Skeletal muscle tissue (tissue), 4 donors: Measurements from ENCODE around the gene NEUROG1. TPM values are rescaled to one million over a fixed set of nuclear protein-coding genes. Genes with fewer than 3 reads are reported as not detected.

Experiments
- H3K27ac ChIP-seq: one replicate; pipeline ENCODE4 v1.7.0; 2013; ENCODE audit warnings: mild to moderate bottlenecking, low read depth, low read length, inconsistent platforms
- H3K27me3 ChIP-seq, 3 donors: one replicate each; pipeline ENCODE4 v1.7.0; 2013; ENCODE audit warnings: low read length in 3 of 3; ENCODE audit not compliant: control insufficient read depth in 3 of 3, insufficient read depth in 3 of 3
- H3K36me3 ChIP-seq, 3 donors: one replicate each; pipeline ENCODE4 v1.7.0; 2013; ENCODE audit warnings: low read length in 3 of 3; ENCODE audit not compliant: control insufficient read depth in 3 of 3, insufficient read depth in 3 of 3
- H3K4me1 ChIP-seq, 3 donors: one replicate each; pipeline ENCODE4 v1.7.0; 2013; ENCODE audit warnings: low read length in 3 of 3, mild to moderate bottlenecking in 3 of 3; ENCODE audit not compliant: control insufficient read depth in 3 of 3, insufficient read depth in 3 of 3
- H3K4me3 ChIP-seq, 3 donors: one replicate each; pipeline ENCODE4 v1.7.0; 2013; ENCODE audit warnings: low read length in 3 of 3
- H3K9ac ChIP-seq, 3 donors: one replicate each; pipeline ENCODE4 v1.7.0; 2013; ENCODE audit warnings: low read length in 3 of 3, mild to moderate bottlenecking in 3 of 3, moderate library complexity in 2 of 3, low read depth in 1 of 3
- H3K9me3 ChIP-seq, 3 donors: one replicate each; pipeline ENCODE4 v1.7.0; 2013; ENCODE audit warnings: low read length in 3 of 3; ENCODE audit not compliant: control insufficient read depth in 3 of 3
- total RNA-seq: library from RNA; depleted of rRNA; stranded (reverse); fragments of >200 nt; gene quantifications from one replicate; pipeline ENCODE4 v1.2.3, GENCODE V29; 2014
- donor health status: Osteomylitis.

The NEUROG1 gene
- total RNA-seq, 1 donor from 2014 or later: not detected

DNA sequence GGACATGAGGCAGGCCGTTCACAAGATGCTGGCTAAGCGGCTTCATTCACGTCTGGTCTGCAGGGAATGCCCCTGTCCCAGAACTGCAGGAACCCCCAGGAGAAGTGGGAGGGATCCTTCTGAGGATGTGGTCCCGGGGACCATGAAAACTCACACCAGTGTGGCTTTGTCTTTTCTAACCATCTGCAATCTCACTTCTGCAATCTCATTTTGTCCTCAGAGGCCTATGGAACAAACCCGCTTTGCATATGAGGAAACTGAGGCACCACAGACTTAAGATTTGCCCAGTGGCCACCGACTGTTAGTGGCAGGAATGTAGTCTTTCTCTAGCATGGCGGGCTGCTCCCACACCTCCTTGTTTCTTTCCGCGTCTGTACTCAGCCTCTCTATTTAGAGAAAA lies 36.1 kb upstream of the NEUROG1 start:
- H3K27me3 ChIP-seq: peaks cover 0 to 7% (median 4%) of the 10 kb centered on the region in 3 donors

DNA sequence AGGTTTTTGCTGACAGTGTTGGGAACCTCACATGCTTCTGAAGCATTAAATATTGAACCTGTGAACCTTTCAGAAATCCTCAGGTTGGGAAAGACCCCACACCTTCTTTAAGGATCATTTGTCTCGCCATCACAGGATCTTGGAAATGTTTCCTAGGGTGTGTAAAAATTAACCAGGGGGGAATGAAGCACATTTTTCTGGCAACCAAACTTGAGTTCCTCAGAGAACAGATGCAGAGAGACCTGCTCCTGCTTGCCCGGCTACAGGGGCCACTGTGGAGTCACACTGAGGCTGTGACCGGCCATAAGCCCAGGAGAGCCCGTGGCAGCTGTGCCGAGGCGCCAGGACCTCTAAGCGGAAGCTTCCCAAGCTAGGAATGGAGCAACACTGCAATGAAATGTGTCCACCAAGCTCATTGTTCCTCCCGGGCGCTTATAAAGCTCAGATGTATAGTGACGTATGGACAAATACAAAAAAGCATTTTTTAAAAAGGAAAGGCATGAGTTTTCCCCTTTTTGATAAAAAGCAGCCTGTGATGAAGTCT lies 35.4 kb upstream of the NEUROG1 start:
- Histone ChIP-seq H3K4me3 (no peak overlapping the region), H3K4me1 (peaks cover 0 to 6% (median 2%) of the 10 kb centered on the region in 3 donors), H3K27me3 (peaks cover 0 to 7% (median 4%) of the 10 kb centered on the region in 3 donors), H3K27ac (no peak overlapping the region), H3K9me3 (no peaks in the 10 kb centered on the region), H3K36me3 (peaks cover 0 to 3% (median 2%) of the 10 kb centered on the region in 3 donors), H3K9ac (no peak overlapping the region)

More for the DNA sequence above, 36.1 kb upstream of the NEUROG1 start:
- H3K9ac ChIP-seq: no peak overlapping the region
- peaks cover 0 to 3% (median 2%) of the 10 kb centered on the region in 3 donors for H3K36me3 ChIP-seq
- no peak overlapping the region for H3K4me3 ChIP-seq
- H3K4me1 ChIP-seq: peaks cover 0 to 7% (median 0%) of the 10 kb centered on the region in 3 donors
- H3K9me3 ChIP-seq: no peaks in the 10 kb centered on the region
- no peak overlapping the region for H3K27ac ChIP-seq

DNA sequence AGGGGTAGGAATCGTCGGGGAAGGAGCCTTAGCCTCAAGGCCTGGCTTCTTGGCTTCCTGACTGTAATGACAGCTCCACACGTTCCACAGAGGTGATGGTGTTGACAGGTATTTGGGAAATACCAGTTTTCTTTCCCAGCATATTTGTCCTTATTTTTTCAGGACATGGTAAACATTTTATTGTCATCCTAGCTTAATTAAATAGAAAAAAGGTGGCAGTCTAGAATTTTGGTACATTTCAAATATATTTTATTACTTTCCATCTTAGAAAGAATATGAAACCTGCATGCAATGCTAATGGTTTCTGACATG lies 34.6 kb upstream of the NEUROG1 start:
- H3K36me3 ChIP-seq: peaks cover 0 to 3% (median 2%) of the 10 kb centered on the region in 3 donors
- H3K4me3 ChIP-seq: no peak overlapping the region
- H3K9me3 ChIP-seq: no peaks in the 10 kb centered on the region
- no peak overlapping the region for H3K9ac ChIP-seq
- peaks cover 0 to 7% (median under 1%) of the 10 kb centered on the region in 3 donors for H3K27me3 ChIP-seq
- no peak overlapping the region for H3K27ac ChIP-seq
- peaks cover 0 to 4% (median 2%) of the 10 kb centered on the region in 3 donors for H3K4me1 ChIP-seq

DNA sequence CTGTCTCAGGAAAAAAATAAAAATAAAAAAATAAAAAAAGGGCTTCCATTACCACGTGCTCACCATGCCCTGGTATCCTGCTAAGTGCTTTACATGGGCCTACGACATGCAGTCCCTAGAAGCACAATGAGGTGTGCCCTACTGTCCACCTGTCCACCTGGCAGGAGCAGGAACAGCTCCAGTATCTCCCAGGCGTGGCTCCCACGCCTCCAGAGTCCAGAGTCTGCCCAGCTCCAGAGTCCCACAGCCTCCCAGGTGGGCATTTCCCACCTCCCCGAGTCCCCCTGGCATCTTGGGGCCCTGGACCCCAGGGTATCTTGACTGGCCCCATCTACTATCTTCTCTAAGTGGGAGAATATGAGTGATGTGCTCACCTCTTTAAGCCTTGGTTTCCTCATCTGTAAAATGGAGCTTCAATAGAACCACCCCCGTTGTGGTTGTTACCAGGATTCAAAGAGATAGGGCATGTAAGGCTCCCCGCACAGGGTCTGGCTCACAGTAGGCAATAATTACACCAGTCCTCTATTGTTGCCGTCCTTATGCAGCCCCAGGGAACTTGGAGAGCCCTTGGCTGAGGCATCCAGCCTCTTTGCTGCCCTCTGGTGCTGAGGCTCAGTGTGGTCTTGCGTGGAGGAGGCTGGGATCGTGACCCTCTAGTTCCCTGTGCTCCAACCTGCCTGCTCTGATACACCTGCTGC lies 34.1 kb upstream of the NEUROG1 start:
- peaks cover 0 to 7% (median 0%) of the 10 kb centered on the region in 3 donors for H3K27me3 ChIP-seq
- H3K27ac ChIP-seq: no peak overlapping the region
- H3K4me3 ChIP-seq: no peak overlapping the region
- no peaks in the 10 kb centered on the region for H3K9me3 ChIP-seq
- H3K9ac ChIP-seq: no peak overlapping the region
- peaks cover 0 to 3% (median 2%) of the 10 kb centered on the region in 3 donors for H3K4me1 ChIP-seq
- H3K36me3 ChIP-seq: peaks cover 0 to 3% (median 2%) of the 10 kb centered on the region in 3 donors

DNA sequence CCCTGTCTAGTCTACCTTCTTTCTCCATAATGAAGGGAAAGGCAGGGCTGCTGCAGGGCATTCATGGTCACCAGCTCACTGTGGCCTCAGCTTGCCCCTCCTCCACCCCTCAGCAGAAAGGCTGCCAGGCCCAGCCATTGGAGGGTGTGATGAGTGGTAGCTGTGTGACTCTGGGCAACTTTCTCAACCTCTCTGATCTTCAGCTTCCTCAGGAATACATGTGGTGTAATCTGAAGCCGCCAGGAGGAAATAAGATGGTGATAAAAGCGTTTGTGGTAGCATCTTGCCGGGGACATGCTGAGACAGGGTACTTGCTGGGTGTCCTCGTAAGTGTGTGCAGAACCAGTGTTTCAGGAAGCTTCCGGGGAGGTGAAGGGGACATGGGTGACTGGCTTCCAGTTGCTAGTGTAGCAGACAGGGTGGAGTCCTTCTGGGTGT lies 33.2 kb upstream of the NEUROG1 start:
- peaks cover 0 to 2% (median 0%) of the 10 kb centered on the region in 3 donors for H3K4me1 ChIP-seq
- H3K9me3 ChIP-seq: no peaks in the 10 kb centered on the region
- H3K27ac ChIP-seq: no peak overlapping the region
- H3K4me3 ChIP-seq: no peak overlapping the region
- H3K9ac ChIP-seq: no peak overlapping the region
- peaks cover 0 to 7% (median 0%) of the 10 kb centered on the region in 3 donors for H3K27me3 ChIP-seq
- no peaks in the 10 kb centered on the region for H3K36me3 ChIP-seq

DNA sequence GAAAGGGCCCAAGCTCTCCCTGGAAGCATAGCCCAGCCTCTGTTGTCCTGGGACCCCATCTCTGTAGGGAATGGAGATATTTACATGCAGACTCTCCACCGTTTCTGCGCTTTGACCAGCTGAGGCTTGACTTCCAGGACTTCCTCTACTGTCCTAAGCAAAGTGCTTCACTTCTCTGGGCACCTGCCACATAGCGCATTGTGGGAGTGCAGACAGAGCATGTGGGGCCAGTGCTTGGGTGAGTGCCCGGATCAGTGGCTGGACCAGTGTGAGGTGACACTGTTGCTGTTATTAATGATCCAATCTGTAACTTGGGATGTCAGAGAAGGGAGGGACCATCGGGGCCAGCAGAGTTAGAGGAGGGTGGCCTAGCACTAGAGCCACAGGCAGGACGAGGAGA lies 32.5 kb upstream of the NEUROG1 start:
- peaks cover 0 to 2% (median 0%) of the 10 kb centered on the region in 3 donors for H3K4me1 ChIP-seq
- no peak overlapping the region for H3K4me3 ChIP-seq
- no peaks in the 10 kb centered on the region for H3K9me3 ChIP-seq
- no peaks in the 10 kb centered on the region for H3K36me3 ChIP-seq
- H3K9ac ChIP-seq: peak overlapping the region in 1 of 3 donors; percentile 25
- H3K27me3 ChIP-seq: peaks cover 0 to 7% (median 0%) of the 10 kb centered on the region in 3 donors
- no peak overlapping the region for H3K27ac ChIP-seq

DNA sequence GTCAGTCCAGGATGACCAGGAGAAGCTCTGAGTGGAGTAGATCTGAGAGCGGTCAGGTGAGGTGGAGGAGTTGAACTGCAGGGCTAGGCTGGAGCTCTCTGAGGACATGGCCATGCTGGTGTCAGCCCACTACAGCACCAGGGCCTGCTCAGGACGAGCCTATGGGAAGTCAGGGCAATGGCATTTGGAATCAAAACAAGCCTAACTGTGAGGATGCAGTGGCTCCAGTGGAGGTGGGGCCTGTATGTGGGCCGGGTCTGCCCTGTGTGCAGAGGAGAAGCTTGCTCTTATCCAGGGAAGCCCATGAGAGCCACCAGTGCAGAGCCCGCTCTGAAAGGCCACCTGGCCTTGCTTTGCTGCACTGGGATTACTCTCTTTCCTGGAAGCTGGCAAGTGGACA lies 31.9 kb upstream of the NEUROG1 start:
- Histone ChIP-seq H3K9ac (no peak overlapping the region), H3K27ac (no peak overlapping the region), H3K9me3 (no peaks in the 10 kb centered on the region), H3K27me3 (peaks cover 0 to 7% (median 0%) of the 10 kb centered on the region in 3 donors), H3K36me3 (no peaks in the 10 kb centered on the region), H3K4me3 (no peak overlapping the region), H3K4me1 (peaks cover 0 to 2% (median 0%) of the 10 kb centered on the region in 3 donors)

DNA sequence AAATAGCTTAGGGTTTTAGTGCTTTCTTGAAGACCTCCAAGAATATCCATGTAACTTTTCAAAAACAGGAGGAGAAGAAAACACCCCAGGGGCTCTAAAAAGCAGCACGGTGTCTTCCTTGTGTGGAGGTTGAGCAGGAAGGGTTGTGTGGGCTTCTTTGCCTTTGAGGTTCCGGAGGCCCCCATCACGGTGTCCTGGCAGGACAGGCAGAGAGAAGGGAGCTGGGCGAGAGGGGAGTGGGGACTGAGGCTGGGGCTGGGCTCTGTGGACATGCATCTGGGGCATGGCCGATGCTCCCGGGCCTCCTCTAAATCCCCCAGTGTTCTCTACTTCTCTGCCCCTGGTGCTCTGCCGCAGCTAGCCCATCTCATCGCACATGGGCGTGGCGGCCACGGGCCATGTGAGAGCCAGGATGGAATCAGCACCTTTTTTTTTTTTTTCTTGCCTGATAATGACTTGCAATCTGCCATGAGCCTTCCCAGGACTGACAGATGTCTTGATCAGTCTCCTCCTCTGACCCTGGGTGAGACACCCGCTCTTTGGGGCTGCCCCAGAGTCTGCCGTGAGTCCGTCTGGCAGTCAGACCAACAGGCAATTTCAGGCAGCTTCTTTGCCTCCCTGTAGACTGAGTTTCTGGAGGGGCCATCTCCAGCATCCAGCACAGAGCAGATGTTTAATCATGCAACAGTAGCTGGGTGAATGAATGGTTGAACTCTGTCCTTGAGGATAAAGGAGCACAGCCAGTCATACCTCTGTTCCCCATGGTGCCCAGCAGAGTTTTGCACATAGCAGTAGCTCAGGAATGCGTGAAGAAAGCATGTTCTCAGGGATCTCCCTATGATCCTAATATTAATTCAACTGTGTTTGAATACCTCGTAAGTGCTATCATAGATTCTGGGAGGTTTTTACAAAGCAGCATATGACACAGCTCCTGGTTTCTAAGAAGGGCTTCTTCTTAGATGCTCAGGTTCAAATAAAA lies 30.9 kb upstream of the NEUROG1 start:
- H3K4me3 ChIP-seq: no peak overlapping the region
- H3K9me3 ChIP-seq: no peaks in the 10 kb centered on the region
- peaks cover 0 to 2% (median 0%) of the 10 kb centered on the region in 3 donors for H3K4me1 ChIP-seq
- H3K36me3 ChIP-seq: no peaks in the 10 kb centered on the region
- peaks cover 0 to under 1% (median 0%) of the 10 kb centered on the region in 3 donors for H3K27me3 ChIP-seq
- no peak overlapping the region for H3K9ac ChIP-seq
- H3K27ac ChIP-seq: no peak overlapping the region

DNA sequence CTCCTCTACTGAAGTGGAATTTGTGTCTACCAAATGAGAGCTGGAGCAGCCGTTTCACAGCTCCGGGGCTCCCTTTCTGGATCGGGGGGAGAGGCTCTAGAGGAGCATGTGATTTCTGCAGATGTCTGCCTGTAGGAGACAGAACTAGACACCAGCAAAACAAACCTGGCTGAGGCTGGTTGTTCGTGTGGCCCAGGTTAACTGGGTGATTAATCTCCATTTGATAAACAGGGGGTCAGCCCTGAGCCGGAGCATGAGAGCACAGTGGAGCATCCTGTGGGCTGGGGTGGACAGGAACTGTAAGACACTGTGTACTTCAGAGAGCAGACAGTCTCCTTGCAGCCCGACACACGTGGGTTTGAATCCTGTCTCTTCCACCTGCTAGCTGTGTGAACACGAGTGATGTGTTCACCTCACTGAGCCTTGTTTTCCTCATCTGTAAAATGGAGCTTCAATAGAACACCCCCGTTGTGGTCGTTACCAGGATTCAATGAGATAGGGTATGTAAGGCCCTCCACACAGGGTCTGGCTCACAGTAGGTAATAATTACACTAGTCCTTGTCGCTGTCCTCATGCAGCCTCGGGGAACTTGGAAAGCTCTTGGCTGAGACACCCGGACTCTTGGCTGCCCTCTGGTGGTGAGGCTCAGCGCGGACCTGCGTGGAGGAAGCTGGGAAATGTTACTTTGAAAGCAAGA lies 30.1 kb upstream of the NEUROG1 start:
- Histone ChIP-seq H3K4me3 (no peak overlapping the region), H3K9ac (no peak overlapping the region), H3K36me3 (no peaks in the 10 kb centered on the region), H3K9me3 (no peaks in the 10 kb centered on the region), H3K27me3 (no peaks in the 10 kb centered on the region), H3K4me1 (peaks cover 0 to 2% (median 0%) of the 10 kb centered on the region in 3 donors), H3K27ac (no peak overlapping the region)
